ENCODE results near the gene UBR4.

Gene UBR4

DNA sequence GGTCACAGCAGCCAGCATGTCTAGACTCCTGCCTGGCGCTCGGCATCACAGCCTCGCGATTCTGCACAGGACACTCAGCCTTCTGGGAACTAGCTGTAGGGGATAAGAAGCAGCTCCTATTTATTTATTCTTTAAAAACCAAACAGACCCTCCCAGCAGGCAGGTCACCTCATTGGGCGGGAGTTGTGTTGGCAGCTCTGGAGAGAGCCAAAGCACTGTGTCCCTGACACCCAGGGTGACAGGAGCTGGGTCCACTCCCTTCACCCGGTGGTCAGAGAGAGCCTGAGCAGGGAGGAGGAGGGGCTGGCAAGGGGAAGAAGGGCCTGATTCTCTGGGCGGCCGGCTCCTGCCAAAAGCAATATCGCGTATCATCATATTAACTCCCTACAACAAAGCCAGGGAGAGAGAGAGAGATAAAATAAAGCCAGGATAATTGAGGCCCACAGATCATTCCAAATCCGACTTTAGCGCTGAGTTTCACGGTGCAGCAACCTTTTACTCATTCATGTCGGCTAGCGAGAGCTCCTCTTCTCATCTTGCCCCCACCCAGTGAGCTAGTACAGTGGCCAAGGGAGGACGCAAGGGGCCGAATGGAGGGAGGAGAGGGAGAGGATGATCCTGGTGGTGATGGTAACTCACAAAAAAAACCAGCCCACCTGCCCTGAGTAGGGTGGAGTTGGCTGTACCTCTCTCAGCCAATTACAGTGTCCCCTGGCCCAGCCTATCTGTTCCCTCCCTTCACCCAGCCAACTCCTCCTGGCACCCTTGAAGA lies 173.8 kb downstream of the UBR4 start:
- no peak for DNase-seq (ENCODE audit: low read depth in 2 of 2)

DNA sequence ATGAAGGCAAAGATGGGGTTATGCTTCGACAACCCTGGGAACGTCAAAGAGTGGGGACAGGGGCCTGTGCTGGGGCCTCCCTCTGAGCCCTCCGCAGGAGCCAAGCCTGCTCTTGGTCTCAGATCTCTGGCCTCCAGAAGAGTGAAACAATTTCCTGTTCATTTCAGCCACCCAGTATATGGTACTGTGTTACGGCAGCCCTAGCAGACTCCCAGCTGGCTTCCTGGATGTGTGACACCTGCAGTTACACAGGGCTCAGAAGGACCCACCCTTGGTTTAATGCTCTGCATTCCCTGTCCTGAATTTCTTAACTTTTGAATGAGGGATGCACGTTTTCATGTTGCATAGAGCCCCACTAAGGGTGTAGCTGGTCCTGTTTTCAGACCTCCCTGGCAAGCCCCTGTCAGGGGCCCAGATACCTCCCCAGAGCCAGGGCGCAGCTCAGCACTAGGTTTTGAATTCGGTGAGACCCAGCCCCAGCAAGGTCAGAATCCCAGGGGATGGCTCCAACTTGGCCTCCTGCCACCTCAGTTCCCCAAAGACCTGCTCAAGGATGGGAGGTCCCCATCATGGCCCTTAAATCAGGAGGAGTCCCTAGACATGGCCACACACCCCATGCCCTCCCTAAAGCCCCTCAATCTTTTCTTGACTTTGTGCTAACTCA lies 174.6 kb downstream of the UBR4 start:
- no peak for DNase-seq (ENCODE audit: low read depth in 2 of 2)

DNA sequence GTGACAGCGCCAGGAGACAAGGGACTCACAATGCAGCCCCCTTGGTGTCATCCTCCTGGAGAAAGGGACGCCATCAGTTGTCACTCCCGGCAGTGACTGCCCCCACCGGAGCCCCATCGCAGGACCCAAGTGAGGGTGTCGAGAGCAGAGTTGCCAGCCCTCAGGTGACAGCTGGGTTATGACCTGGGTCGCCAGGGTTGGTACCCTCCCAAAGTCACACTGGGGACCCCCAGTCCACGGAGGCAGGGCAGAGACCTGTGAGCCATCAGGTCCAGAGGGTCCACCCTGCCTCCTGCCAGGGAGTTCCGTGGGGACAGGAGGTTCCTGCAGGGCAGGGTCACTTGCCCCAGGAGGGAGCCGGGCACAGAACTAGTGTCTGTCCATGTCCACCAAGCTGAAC lies 175.3 kb downstream of the UBR4 start:
- DNase-seq (ENCODE audit: low read depth in 2 of 2), result no peak

DNA sequence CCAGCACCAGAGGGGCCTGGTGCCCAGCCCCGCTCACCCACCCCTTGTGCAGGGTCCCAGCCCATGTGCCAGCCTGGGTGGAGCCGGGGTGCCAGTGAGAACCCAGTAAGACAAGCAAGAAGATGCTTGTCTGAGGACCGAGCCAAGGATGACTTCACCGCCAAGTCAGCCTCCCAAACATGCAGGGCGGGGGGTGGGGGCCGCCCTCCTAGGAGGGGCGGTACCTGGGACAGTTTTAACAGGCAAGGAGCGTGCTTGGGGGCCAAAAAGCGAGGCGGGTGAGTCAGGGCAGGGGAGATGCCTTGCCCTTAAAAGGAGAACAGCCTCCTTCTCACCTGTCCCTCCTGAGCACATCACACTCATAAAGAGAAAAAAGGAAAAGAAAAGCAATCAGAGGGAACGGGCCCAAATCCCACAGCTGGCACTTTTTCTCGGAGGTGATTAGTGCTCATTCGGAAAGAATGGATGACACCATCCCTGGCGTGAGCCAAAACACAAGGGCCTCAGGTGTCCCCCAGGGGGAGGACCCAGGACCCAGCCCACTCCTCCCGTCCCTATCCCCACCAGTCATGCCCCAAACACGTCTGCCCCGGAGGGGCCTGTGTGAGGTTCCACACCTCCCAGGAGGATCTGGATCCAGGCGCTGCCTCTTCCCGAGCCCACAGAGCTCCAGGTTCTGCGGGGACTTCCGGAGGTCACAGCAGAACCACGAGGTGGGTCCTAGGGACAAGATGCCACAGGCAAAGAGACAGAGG lies 176.0 kb downstream of the UBR4 start:
- DNase-seq (ENCODE audit: low read depth in 2 of 2), result no peak

GRCh38 chr1:19033515-19033839 lies 176.6 kb downstream of the UBR4 start:
- DNase-seq (ENCODE audit: low read depth in 2 of 2), result no peak

GRCh38 chr1:19032701-19033514 lies 177.2 kb downstream of the UBR4 start:
- DNase-seq (ENCODE audit: low read depth in 2 of 2), result no peak

GRCh38 chr1:19032413-19032695 lies 177.7 kb downstream of the UBR4 start:
- no peak for DNase-seq (ENCODE audit: low read depth in 2 of 2)

GRCh38 chr1:19029191-19030085 lies 180.6 kb downstream of the UBR4 start:
- no peak for DNase-seq (ENCODE audit: low read depth in 2 of 2)

GRCh38 chr1:19028546-19029129 lies 181.4 kb downstream of the UBR4 start:
- no peak for DNase-seq (ENCODE audit: low read depth in 2 of 2)

DNA sequence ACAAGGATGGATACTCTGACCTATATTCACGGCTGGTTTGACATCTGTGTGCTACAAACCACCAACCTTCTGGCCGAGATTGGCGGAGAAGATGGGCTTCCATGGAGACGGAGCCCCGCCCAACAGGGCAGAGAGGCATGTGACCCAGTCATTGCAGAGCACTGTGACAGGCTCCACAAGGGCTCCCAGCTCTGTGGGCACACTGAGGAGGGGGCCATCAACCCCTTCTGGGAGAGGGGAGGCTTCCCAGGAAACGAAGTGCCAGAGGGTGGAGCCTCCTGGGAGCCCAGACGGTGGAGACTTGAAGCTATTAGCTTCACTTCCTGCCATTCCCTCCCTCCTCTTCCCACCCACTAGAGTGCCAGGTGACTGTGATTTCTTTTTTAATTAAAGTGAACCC lies 182.0 kb downstream of the UBR4 start:
- DNase-seq (ENCODE audit: low read depth in 2 of 2), result no peak

Measured in stimulated activated CD4-positive, alpha-beta T cell treated with anti-CD3 and anti-CD28 coated beads, Interleukin-4, amount 100 ng/mL, for 48 hours (primary cell).